Activated gamma-delta T cell treated with Interleukin-2 at 50 U/mL for 16 hours (primary cell): Measurements from ENCODE around the gene GPR75.
"Not testable (repeated sequence)": the region's sequence is repeated elsewhere in the genome, so short reads cannot be mapped to it uniquely, and the experiment has no call there.

Source experiments
- DNase-seq: peaks from one replicate; pipeline ENCODE4 v3.0.0-alpha.2; 2020

The GPR75 gene

GRCh38 chr2:53851052-53851757 is 8.6 kb downstream of the GPR75 start:
- not testable (repeated sequence) for DNase-seq

- no peak for DNase-seq
These were observed 11.7 kb downstream of the GPR75 start for GRCh38 chr2:53848062-53848461.

- no peak for DNase-seq
These were observed 16.2 kb downstream of the GPR75 start for GRCh38 chr2:53843595-53843994.

GRCh38 chr2:53842891-53843290 is 16.9 kb downstream of the GPR75 start:
- no peak for DNase-seq

GRCh38 chr2:53841651-53842050 is 18.1 kb downstream of the GPR75 start:
- not testable (repeated sequence) for DNase-seq

GRCh38 chr2:53840580-53840979 is 19.2 kb downstream of the GPR75 start:
- DNase-seq = no peak

GRCh38 chr2:53829980-53830290 is 29.8 kb downstream of the GPR75 start:
- DNase-seq = not testable (repeated sequence)

GRCh38 chr2:53829273-53829979 is 30.3 kb downstream of the GPR75 start:
- no peak for DNase-seq

- no peak for DNase-seq
These were observed 31.4 kb downstream of the GPR75 start for GRCh38 chr2:53828331-53828730.

- no peak for DNase-seq
These were observed 32.2 kb downstream of the GPR75 start for GRCh38 chr2:53827398-53828175.

- no peak for DNase-seq
These were observed 33.0 kb downstream of the GPR75 start for GRCh38 chr2:53826587-53827397.

GRCh38 chr2:53826030-53826410 is 33.7 kb downstream of the GPR75 start:
- DNase-seq = no peak

GRCh38 chr2:53823639-53824038 is 36.1 kb downstream of the GPR75 start:
- DNase-seq = not testable (repeated sequence)

GRCh38 chr2:53821810-53822209 is 38.0 kb downstream of the GPR75 start:
- no peak for DNase-seq

GRCh38 chr2:53820711-53821110 is 39.1 kb downstream of the GPR75 start:
- DNase-seq = no peak

GRCh38 chr2:53820048-53820447 is 39.7 kb downstream of the GPR75 start:
- no peak for DNase-seq

GRCh38 chr2:53819634-53820033 is 40.1 kb downstream of the GPR75 start:
- no peak for DNase-seq

- DNase-seq = no peak
These were observed 40.8 kb downstream of the GPR75 start for GRCh38 chr2:53818854-53819435.

- DNase-seq = no peak
These were observed 46.6 kb downstream of the GPR75 start for GRCh38 chr2:53813151-53813550.

GRCh38 chr2:53811601-53812000 is 48.2 kb downstream of the GPR75 start:
- DNase-seq = no peak
